HepG2 (cell line): Measurements from ENCODE around the gene RAB3IP. TPM values are rescaled to one million over a fixed set of nuclear protein-coding genes. Genes with fewer than 3 reads are reported as not detected.

ENCODE experiments used
- ATAC-seq: fragments of 200-7000 bp; cut with Tn5 transposase; 3 replicates; pipeline ENCODE4 v1.9.1; 2020; ENCODE audit warnings: mild to moderate bottlenecking, moderate library complexity
- BruUV-seq: library from RNA; stranded (reverse); fragments of 400-500 nt; replicated peaks from 2 replicates; lab custom pipeline; 2021; lab: Mats Ljungman, UMichigan
- CTCF ChIA-PET: fragments of 300-600 bp; formaldehyde crosslinking; extraction: SDS; loops from one replicate; lab custom pipeline; 2021; ENCODE audit warnings: low total read pairs, inconsistent platforms, low intra/inter-chr PET ratio; lab: Yijun Ruan, JAX
- POLR2A ChIA-PET: fragments of 350-600 bp; sonication (Branson Sonifier 250); formaldehyde crosslinking; loops from one replicate; lab custom pipeline; 2020; ENCODE audit warnings: antibody characterized with exemption, inconsistent platforms; lab: Yijun Ruan, JAX
- DNase-seq: peaks from one replicate; pipeline ENCODE4 v3.0.0-alpha.2; 2015; ENCODE audit warnings: low spot score
- FAIRE-seq: peaks from 3 replicates; lab custom pipeline; 2011; peaks lifted over from hg19 to GRCh38; lab: Jason Lieb, UNC
- H2AFZ ChIP-seq: one replicate; pipeline ENCODE4 v1.6.1; 2011; ENCODE audit warnings: low read length, inconsistent platforms
- H3K27ac ChIP-seq: fragments of 300-600 bp; 3 replicates; pipeline ENCODE4 v1.8.0; 2011; ENCODE audit warnings: mixed run types, mild to moderate bottlenecking, mixed read lengths, low read length, inconsistent platforms; ENCODE audit not compliant: insufficient read depth; ENCODE audit errors: extremely low read length
- H3K27me3 ChIP-seq, 2 experiments: fragments of 200-600 bp in 1 of 2; 2 replicates in 1 of 2; 3 replicates in 1 of 2; pipeline versions ENCODE4 v1.6.0 to v1.8.0; 2011; ENCODE audit warnings: low read length in 2 of 2, mild to moderate bottlenecking in 2 of 2, moderate library complexity in 2 of 2, inconsistent platforms in 1 of 2; ENCODE audit not compliant: insufficient read depth in 2 of 2, control insufficient read depth in 1 of 2
- H3K36me3 ChIP-seq, 2 experiments: fragments of 200-600 bp in 1 of 2; replicated peaks in 1 of 2; 2 replicates in 1 of 2; 3 replicates in 1 of 2; pipeline versions ENCODE4 v1.5.1 to v1.8.0; 2011; ENCODE audit warnings: low read length in 2 of 2, inconsistent platforms in 1 of 2; ENCODE audit not compliant: insufficient read depth in 2 of 2, control insufficient read depth in 1 of 2
- H3K4me1 ChIP-seq: 2 replicates; pipeline ENCODE4 v1.5.1; 2012; ENCODE audit warnings: low read length, inconsistent platforms; ENCODE audit not compliant: insufficient read depth
- H3K4me2 ChIP-seq: 2 replicates; pipeline ENCODE4 v1.6.0; 2011; ENCODE audit warnings: low read depth, low read length, inconsistent platforms
- H3K4me3 ChIP-seq, 3 experiments: fragments of 200-600 bp in 1 of 3; sonication (generic), shearing (Covaris generic) in 1 of 3; replicated peaks in 1 of 3; 2 replicates each; pipeline ENCODE4 v1.5.1; 2011 to 2016; ENCODE audit warnings: low read length in 3 of 3, inconsistent platforms in 2 of 3, low read depth in 2 of 3, mild to moderate bottlenecking in 2 of 3, control low read depth in 1 of 3, mixed read lengths in 1 of 3; ENCODE audit not compliant: insufficient read depth in 1 of 3
- H3K79me2 ChIP-seq: one replicate; pipeline ENCODE4 v1.6.1; 2011; ENCODE audit warnings: low read length, inconsistent platforms; ENCODE audit not compliant: insufficient read depth
- H3K9ac ChIP-seq: 2 replicates; pipeline ENCODE4 v1.6.0; 2011; ENCODE audit warnings: mild to moderate bottlenecking, low read depth, low read length, inconsistent platforms; ENCODE audit not compliant: insufficient read depth
- H3K9me3 ChIP-seq: 2 replicates; pipeline ENCODE4 v1.5.1; 2012; ENCODE audit warnings: mild to moderate bottlenecking, low read length
- H4K20me1 ChIP-seq: 2 replicates; pipeline ENCODE4 v1.6.0; 2011; ENCODE audit warnings: inconsistent platforms, mild to moderate bottlenecking, low read length, moderate library complexity; ENCODE audit not compliant: insufficient read depth
- GZF1 ChIP-seq: sonication (generic); formaldehyde crosslinking; IDR thresholded peaks from 2 replicates; pipeline ENCODE4 v1.5.1; 2020; ENCODE audit warnings: mild to moderate bottlenecking, missing genetic modification reagents
- IRF1 ChIP-seq: sonication (generic); formaldehyde crosslinking; IDR thresholded peaks from 2 replicates; pipeline ENCODE4 v1.4.0; 2020; ENCODE audit warnings: low read depth, mild to moderate bottlenecking, missing genetic modification reagents
- MATR3 ChIP-seq: sonication (generic); formaldehyde crosslinking; IDR thresholded peaks from 2 replicates; pipeline ENCODE4 v1.4.0; 2020; ENCODE audit warnings: missing genetic modification reagents
- TBP ChIP-seq: sonication (generic); formaldehyde crosslinking; IDR thresholded peaks from 2 replicates; pipeline ENCODE4 v1.5.0; 2020; ENCODE audit warnings: missing genetic modification reagents
- ZNF121 ChIP-seq: sonication (generic); formaldehyde crosslinking; IDR thresholded peaks from 2 replicates; pipeline ENCODE4 v1.5.0; 2020; ENCODE audit warnings: mild to moderate bottlenecking, missing genetic modification reagents
- WGBS: methylation state at CpG from one replicate; pipeline ENCODE4 v1.1.6; 2017; ENCODE audit warnings: low lambda C conversion rate; 5-methylcytosine and 5-hydroxymethylcytosine counted together
- in situ Hi-C: cut with HindIII; loops from 2 replicates; pipeline ENCODE4 v1.10.0; 2017; ENCODE audit warnings: low pct_unique_long_range_greater_than_20kb; ENCODE audit not compliant: extremely low pct_ligation_motif_present
- intact Hi-C: fragments of 100-400 bp; cut with micrococcal nuclease; formaldehyde crosslinking; loops from one replicate; pipeline ENCODE4 v1.10.0; 2022; ENCODE audit not compliant: unreplicated experiment
- polyA plus RNA-seq, 8 experiments: library from polyadenylated mRNA; depleted of rRNA in 3 of 8; stranded (reverse) in 7 of 8; unstranded in 1 of 8; fragments of >200 nt; fragmentation: Illumina TruSeq in 4 of 8; extraction: Trizol in 4 of 8; gene quantifications; 2 replicates each; pipeline versions ENCODE4 v1.2.1 to v1.2.3, GENCODE V29; 2011 to 2016; ENCODE audit warnings: low read depth in 4 of 8, missing spikeins in 1 of 8, mixed read lengths in 1 of 8; ENCODE audit not compliant: insufficient read depth in 1 of 8
- total RNA-seq, 5 experiments: library from RNA; depleted of rRNA; stranded (reverse); fragments of >200 nt; fragmentation: Illumina TruSeq; extraction: Trizol; gene quantifications; 2 replicates each; pipeline ENCODE4 v1.2.3, GENCODE V29; 2016; ENCODE audit warnings: low read depth in 1 of 5
- TF ChIP-seq, protein P1 (sequence below): sonication (generic); formaldehyde crosslinking; IDR thresholded peaks from 2 replicates; pipeline ENCODE4 v1.4.0; 2020; ENCODE audit warnings: mild to moderate bottlenecking, missing genetic modification reagents
- TF ChIP-seq, protein P2 (sequence below): sonication (generic); formaldehyde crosslinking; IDR thresholded peaks from 2 replicates; pipeline ENCODE4 v1.5.1; 2020; ENCODE audit warnings: missing genetic modification reagents, mild to moderate bottlenecking, borderline replicate concordance

Gene RAB3IP
- total and polyA plus RNA-seq, 2 of the 13 experiments (the other 11 are each of a cell fraction or from before 2014, with no cell fraction given), result 33.6 to 41.1 TPM

GRCh38 chr12:69843608-69844007 is 104.9 kb downstream of the RAB3IP start:
- no peak overlapping the region for H3K4me2 ChIP-seq
- intact Hi-C loops, result no loop called here
- WGBS, result 0% methylated on average over 2 of the region's 2 CpGs
- CTCF ChIA-PET, result no interaction called here
- H2AFZ ChIP-seq, result no peak overlapping the region
- BruUV-seq, result no TSS peak
- POLR2A ChIA-PET, result no interaction called here
- H3K4me3 ChIP-seq, result no peak overlapping the region
- H3K9me3 ChIP-seq, result no peaks in the 10 kb centered on the region
- no peaks in the 10 kb centered on the region for H3K79me2 ChIP-seq
- ATAC-seq, result no peak
- no peaks in the 10 kb centered on the region for H3K36me3 ChIP-seq
- H3K9ac ChIP-seq, result no peak overlapping the region
- H3K4me1 ChIP-seq, result no peaks in the 10 kb centered on the region
- H3K27me3 ChIP-seq, result no peaks in the 10 kb centered on the region
- FAIRE-seq, result no peak
- in situ Hi-C loops, result no loop called here
- no peaks in the 10 kb centered on the region for H4K20me1 ChIP-seq
- no peak overlapping the region for H3K27ac ChIP-seq
- no peak for DNase-seq
- TF ChIP-seq ZNF121 (CRISPR knock-in tag), result no peak
- TF ChIP-seq GZF1 (CRISPR knock-in tag), result no peak
- no peak for TF ChIP-seq MATR3
- TF ChIP-seq IRF1 (CRISPR knock-in tag), result no peak
- TF ChIP-seq, protein P1, sequence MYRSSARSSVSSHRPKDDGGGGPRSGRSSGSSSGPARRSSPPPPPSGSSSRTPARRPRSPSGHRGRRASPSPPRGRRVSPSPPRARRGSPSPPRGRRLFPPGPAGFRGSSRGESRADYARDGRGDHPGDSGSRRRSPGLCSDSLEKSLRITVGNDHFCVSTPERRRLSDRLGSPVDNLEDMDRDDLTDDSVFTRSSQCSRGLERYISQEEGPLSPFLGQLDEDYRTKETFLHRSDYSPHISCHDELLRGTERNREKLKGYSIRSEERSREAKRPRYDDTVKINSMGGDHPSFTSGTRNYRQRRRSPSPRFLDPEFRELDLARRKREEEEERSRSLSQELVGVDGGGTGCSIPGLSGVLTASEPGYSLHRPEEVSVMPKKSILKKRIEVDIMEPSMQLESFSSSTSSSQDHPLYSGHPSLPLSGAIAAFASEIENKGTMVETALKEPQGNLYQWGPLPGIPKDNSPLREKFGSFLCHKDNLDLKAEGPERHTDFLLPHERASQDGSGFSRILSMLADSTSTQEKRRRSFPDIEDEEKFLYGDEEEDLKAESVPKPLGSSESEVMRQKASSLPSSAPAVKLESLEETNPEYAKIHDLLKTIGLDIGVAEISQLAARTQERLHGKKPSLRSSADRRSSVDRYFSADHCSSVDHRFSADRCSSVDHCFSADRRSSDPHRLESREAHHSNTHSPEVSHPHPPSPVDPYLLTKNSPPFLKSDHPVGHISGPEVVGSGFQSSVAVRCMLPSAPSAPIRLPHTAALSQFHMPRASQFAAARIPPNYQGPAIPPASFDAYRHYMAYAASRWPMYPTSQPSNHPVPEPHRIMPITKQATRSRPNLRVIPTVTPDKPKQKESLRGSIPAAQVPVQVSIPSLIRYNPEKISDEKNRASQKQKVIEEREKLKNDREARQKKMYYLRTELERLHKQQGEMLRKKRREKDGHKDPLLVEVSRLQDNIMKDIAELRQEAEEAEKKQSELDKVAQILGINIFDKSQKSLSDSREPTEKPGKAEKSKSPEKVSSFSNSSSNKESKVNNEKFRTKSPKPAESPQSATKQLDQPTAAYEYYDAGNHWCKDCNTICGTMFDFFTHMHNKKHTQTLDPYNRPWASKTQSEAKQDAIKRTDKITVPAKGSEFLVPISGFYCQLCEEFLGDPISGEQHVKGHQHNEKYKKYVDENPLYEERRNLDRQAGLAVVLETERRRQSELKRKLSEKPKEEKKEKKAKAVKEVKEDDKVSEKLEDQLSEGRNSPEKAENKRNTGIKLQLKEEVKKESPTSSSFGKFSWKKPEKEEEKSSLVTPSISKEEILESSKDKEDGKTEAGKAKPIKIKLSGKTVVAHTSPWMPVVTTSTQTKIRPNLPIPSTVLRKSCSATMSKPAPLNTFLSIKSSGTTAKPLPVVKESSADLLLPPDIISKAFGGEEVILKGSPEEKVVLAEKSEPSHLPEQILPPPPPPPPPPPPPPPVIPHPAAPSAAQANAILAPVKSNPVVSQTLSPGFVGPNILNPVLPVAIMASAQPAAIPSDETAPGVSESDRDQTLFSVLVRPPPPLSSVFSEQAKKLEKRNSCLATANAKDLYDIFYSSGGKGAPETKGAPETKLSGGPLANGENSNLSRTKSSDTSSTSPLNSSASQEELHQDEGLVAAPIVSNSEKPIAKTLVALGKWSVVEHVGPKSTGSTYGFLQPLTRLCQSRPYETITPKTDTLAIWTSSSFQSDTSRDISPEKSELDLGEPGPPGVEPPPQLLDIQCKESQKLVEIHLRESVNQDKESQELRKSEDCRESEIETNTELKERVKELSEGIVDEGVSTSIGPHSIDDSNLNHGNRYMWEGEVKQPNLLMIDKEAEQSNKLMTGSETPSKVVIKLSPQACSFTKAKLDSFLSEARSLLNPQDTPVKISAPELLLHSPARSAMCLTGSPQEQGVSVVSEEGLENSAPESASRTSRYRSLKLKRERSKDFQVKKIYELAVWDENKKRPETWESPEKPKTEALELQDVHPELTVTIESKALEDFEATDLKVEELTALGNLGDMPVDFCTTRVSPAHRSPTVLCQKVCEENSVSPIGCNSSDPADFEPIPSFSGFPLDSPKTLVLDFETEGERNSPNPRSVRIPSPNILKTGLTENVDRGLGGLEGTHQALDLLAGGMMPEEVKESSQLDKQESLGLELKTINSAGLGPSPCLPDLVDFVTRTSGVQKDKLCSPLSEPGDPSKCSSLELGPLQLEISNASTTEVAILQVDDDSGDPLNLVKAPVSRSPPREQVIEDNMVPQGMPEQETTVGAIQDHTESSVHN, result no peak
- TF ChIP-seq TBP (CRISPR knock-in tag), result no peak
- TF ChIP-seq, protein P2, sequence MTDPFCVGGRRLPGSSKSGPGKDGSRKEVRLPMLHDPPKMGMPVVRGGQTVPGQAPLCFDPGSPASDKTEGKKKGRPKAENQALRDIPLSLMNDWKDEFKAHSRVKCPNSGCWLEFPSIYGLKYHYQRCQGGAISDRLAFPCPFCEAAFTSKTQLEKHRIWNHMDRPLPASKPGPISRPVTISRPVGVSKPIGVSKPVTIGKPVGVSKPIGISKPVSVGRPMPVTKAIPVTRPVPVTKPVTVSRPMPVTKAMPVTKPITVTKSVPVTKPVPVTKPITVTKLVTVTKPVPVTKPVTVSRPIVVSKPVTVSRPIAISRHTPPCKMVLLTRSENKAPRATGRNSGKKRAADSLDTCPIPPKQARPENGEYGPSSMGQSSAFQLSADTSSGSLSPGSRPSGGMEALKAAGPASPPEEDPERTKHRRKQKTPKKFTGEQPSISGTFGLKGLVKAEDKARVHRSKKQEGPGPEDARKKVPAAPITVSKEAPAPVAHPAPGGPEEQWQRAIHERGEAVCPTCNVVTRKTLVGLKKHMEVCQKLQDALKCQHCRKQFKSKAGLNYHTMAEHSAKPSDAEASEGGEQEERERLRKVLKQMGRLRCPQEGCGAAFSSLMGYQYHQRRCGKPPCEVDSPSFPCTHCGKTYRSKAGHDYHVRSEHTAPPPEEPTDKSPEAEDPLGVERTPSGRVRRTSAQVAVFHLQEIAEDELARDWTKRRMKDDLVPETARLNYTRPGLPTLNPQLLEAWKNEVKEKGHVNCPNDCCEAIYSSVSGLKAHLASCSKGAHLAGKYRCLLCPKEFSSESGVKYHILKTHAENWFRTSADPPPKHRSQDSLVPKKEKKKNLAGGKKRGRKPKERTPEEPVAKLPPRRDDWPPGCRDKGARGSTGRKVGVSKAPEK (CRISPR knock-in tag), result no peak
